Pons (tissue), 1 donor: ENCODE results near the gene CDKAL1.
"Not testable (repeated sequence)": the region's sequence is repeated elsewhere in the genome, so short reads cannot be mapped to it uniquely, and the experiment has no call there.

Experiments
- DNase-seq: peaks from one replicate; pipeline ENCODE4 v3.0.0-alpha.2; 2016; ENCODE audit warnings: low spot score

Gene CDKAL1

GRCh38 chr6:21074484-21074883 is 540.2 kb downstream of the CDKAL1 start:
- DNase-seq = no peak

- no peak for DNase-seq
Measured at GRCh38 chr6:21075986-21076385, 541.7 kb downstream of the CDKAL1 start.

GRCh38 chr6:21078497-21078896 is 544.2 kb downstream of the CDKAL1 start:
- DNase-seq = no peak

- DNase-seq = no peak
Measured at GRCh38 chr6:21079468-21080048, 545.3 kb downstream of the CDKAL1 start.

GRCh38 chr6:21080221-21080620 is 546.0 kb downstream of the CDKAL1 start:
- DNase-seq = no peak

GRCh38 chr6:21082091-21082490 is 547.8 kb downstream of the CDKAL1 start:
- DNase-seq = no peak

GRCh38 chr6:21083708-21084107 is 549.5 kb downstream of the CDKAL1 start:
- no peak for DNase-seq

GRCh38 chr6:21084656-21085055 is 550.4 kb downstream of the CDKAL1 start:
- DNase-seq = no peak

GRCh38 chr6:21085211-21085610 is 551.0 kb downstream of the CDKAL1 start:
- DNase-seq = no peak

- no peak for DNase-seq
Measured at GRCh38 chr6:21085643-21086042, 551.4 kb downstream of the CDKAL1 start.

GRCh38 chr6:21087188-21087587 is 552.9 kb downstream of the CDKAL1 start:
- DNase-seq = no peak

- no peak for DNase-seq
Measured at GRCh38 chr6:21091411-21091810, 557.2 kb downstream of the CDKAL1 start.

- not testable (repeated sequence) for DNase-seq
Measured at GRCh38 chr6:21092231-21092772, 558.0 kb downstream of the CDKAL1 start.

GRCh38 chr6:21095462-21095861 is 561.2 kb downstream of the CDKAL1 start:
- no peak for DNase-seq

GRCh38 chr6:21098134-21098533 is 563.9 kb downstream of the CDKAL1 start:
- no peak for DNase-seq

- no peak for DNase-seq
Measured at GRCh38 chr6:21098744-21099143, 564.5 kb downstream of the CDKAL1 start.

- no peak for DNase-seq
Measured at GRCh38 chr6:21099338-21100314, 565.4 kb downstream of the CDKAL1 start.

GRCh38 chr6:21100991-21101390 is 566.7 kb downstream of the CDKAL1 start:
- DNase-seq = no peak

GRCh38 chr6:21101694-21102093 is 567.4 kb downstream of the CDKAL1 start:
- no peak for DNase-seq

- no peak for DNase-seq
Measured at GRCh38 chr6:21102201-21102600, 567.9 kb downstream of the CDKAL1 start.

- no peak for DNase-seq
Measured at GRCh38 chr6:21102624-21103023, 568.4 kb downstream of the CDKAL1 start.

- no peak for DNase-seq
Measured at GRCh38 chr6:21103626-21104224, 569.5 kb downstream of the CDKAL1 start.

- no peak for DNase-seq
Measured at GRCh38 chr6:21104288-21104687, 570.0 kb downstream of the CDKAL1 start.
